ENCODE data around the gene C1orf174.

DNA sequence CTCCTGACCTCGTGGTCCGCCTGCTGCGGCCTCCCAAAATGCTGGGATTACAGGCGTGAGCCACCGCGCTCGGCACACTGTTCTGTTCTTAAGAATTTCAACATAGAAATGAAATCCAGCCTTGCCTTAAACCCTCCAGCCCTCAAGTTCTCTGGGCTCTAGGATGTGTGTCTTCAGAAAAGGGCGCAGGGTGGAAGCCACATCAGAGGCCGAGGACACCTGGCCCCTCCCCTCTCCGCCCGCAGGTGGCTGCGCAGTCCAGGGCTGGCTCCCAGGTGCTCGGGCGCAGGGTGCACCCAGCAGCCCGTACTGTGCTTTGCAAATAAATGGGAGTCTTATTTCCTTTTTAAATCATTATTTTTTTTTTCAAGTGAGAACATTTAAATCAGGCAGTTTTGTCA, 2.0 kb upstream of the C1orf174 start:
- TF ChIP-seq, protein P1, sequence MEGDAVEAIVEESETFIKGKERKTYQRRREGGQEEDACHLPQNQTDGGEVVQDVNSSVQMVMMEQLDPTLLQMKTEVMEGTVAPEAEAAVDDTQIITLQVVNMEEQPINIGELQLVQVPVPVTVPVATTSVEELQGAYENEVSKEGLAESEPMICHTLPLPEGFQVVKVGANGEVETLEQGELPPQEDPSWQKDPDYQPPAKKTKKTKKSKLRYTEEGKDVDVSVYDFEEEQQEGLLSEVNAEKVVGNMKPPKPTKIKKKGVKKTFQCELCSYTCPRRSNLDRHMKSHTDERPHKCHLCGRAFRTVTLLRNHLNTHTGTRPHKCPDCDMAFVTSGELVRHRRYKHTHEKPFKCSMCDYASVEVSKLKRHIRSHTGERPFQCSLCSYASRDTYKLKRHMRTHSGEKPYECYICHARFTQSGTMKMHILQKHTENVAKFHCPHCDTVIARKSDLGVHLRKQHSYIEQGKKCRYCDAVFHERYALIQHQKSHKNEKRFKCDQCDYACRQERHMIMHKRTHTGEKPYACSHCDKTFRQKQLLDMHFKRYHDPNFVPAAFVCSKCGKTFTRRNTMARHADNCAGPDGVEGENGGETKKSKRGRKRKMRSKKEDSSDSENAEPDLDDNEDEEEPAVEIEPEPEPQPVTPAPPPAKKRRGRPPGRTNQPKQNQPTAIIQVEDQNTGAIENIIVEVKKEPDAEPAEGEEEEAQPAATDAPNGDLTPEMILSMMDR (IDR thresholded peaks at IDR 0.05): no peak
- TF ChIP-seq POLR2A (IDR thresholded peaks at IDR 0.05): no peak

Measured in body of pancreas (tissue), 4 donors.